GM23338 (cell line): Measurements from ENCODE around the gene TEX30. TPM values are rescaled to one million over a fixed set of nuclear protein-coding genes. Genes with fewer than 3 reads are reported as not detected.

Experiments
- ATAC-seq: fragments of 200-7000 bp; cut with Tn5 transposase; 3 replicates; pipeline ENCODE4 v1.9.1; 2020
- DNase-seq: peaks from one replicate; pipeline ENCODE4 v3.0.0-alpha.2; 2015; ENCODE audit warnings: low spot score
- H2AFZ ChIP-seq: fragments of 200-600 bp; sonication (generic); 2 replicates; pipeline ENCODE4 v1.8.0; 2016; ENCODE audit warnings: antibody characterized with exemption, mild to moderate bottlenecking, moderate library complexity
- H3F3A ChIP-seq: fragments of 200-600 bp; sonication (generic); replicated peaks from 2 replicates; pipeline ENCODE4 v1.8.0; 2017; ENCODE audit warnings: antibody characterized with exemption, mixed run types, low read depth
- H3K27ac ChIP-seq: fragments of 200-600 bp; sonication (generic); 2 replicates; pipeline ENCODE4 v1.6.1; 2016; ENCODE audit warnings: low read depth
- H3K27me3 ChIP-seq: fragments of 200-600 bp; sonication (generic); 2 replicates; pipeline ENCODE4 v1.8.0; 2016; ENCODE audit warnings: mild to moderate bottlenecking, mixed run types, moderate library complexity; ENCODE audit not compliant: insufficient read depth
- H3K36me3 ChIP-seq: fragments of 200-600 bp; sonication (generic); 2 replicates; pipeline ENCODE4 v1.8.0; 2016; ENCODE audit warnings: mild to moderate bottlenecking; ENCODE audit not compliant: insufficient read depth
- H3K4me1 ChIP-seq: fragments of 200-600 bp; sonication (generic); 2 replicates; pipeline ENCODE4 v1.8.0; 2016; ENCODE audit warnings: mild to moderate bottlenecking, moderate library complexity; ENCODE audit not compliant: insufficient read depth
- H3K4me2 ChIP-seq: fragments of 200-600 bp; sonication (generic); 2 replicates; pipeline ENCODE4 v1.7.1; 2017; ENCODE audit warnings: mixed run types
- H3K4me3 ChIP-seq: fragments of 200-600 bp; sonication (generic); 2 replicates; pipeline ENCODE4 v1.6.1; 2016; ENCODE audit warnings: mixed run types
- H3K79me2 ChIP-seq: fragments of 200-600 bp; sonication (generic); replicated peaks from 2 replicates; pipeline ENCODE4 v1.8.0; 2017; ENCODE audit warnings: mild to moderate bottlenecking; ENCODE audit not compliant: insufficient read depth
- H3K9me2 ChIP-seq: fragments of 200-600 bp; sonication (generic); 2 replicates; pipeline ENCODE4 v1.8.0; 2017; ENCODE audit not compliant: insufficient read depth
- H4K20me1 ChIP-seq: fragments of 200-600 bp; sonication (generic); replicated peaks from 2 replicates; pipeline ENCODE4 v1.8.0; 2017; ENCODE audit warnings: mild to moderate bottlenecking; ENCODE audit not compliant: insufficient read depth
- H3K27ac Mint-ChIP-seq: 2 replicates; pipeline ENCODE4 v1.8.0; 2020; ENCODE audit warnings: inconsistent platforms, mild to moderate bottlenecking, moderate library complexity, mixed read lengths
- H3K27me3 Mint-ChIP-seq: 3 replicates; pipeline ENCODE4 v1.8.0; 2022; ENCODE audit warnings: low read depth, mild to moderate bottlenecking, moderate library complexity, mixed read lengths, inconsistent platforms; ENCODE audit not compliant: insufficient read depth, poor library complexity
- H3K36me3 Mint-ChIP-seq: 3 replicates; pipeline ENCODE4 v1.8.0; 2021; ENCODE audit warnings: low read depth, mild to moderate bottlenecking, inconsistent platforms, moderate library complexity, mixed read lengths
- H3K4me1 Mint-ChIP-seq: 3 replicates; pipeline ENCODE4 v1.8.0; 2020; ENCODE audit warnings: mild to moderate bottlenecking, inconsistent platforms, mixed read lengths
- H3K4me3 Mint-ChIP-seq: 3 replicates; pipeline ENCODE4 v1.8.0; 2021; ENCODE audit warnings: moderate library complexity, mild to moderate bottlenecking, inconsistent platforms, mixed read lengths
- H3K9me3 Mint-ChIP-seq: 3 replicates; pipeline ENCODE4 v1.8.0; 2020; ENCODE audit warnings: moderate library complexity, mild to moderate bottlenecking, inconsistent platforms, mixed read lengths
- CREB1 ChIP-seq: fragments of 250-450 bp; sonication (Bioruptor Pico); IDR thresholded peaks from 2 replicates; pipeline ENCODE4 v1.5.0; 2020; ENCODE audit warnings: low read depth, mild to moderate bottlenecking, moderate library complexity
- CTCF ChIP-seq, 2 experiments: fragments of 200-600 bp in 1 of 2; sonication (generic) in 1 of 2; conservative IDR thresholded peaks; 2 replicates each; pipeline versions ENCODE4 v1.5.1 to v1.6.1; 2016 to 2017; ENCODE audit warnings: antibody characterized with exemption in 2 of 2, low read depth in 2 of 2, mild to moderate bottlenecking in 2 of 2, moderate library complexity in 1 of 2
- ETS1 ChIP-seq: IDR thresholded peaks from 2 replicates; pipeline ENCODE4 v1.6.1; 2016; ENCODE audit warnings: antibody characterized with exemption
- EZH2 ChIP-seq: fragments of 200-600 bp; sonication (generic); IDR thresholded peaks from one replicate; pipeline ENCODE4 v1.8.0; 2017; ENCODE audit warnings: antibody characterized with exemption, mild to moderate bottlenecking, low read depth; ENCODE audit not compliant: unreplicated experiment
- EZH2phosphoT487 ChIP-seq: fragments of 200-600 bp; sonication (generic); IDR thresholded peaks from one replicate; pipeline ENCODE4 v1.8.1; 2018; ENCODE audit warnings: antibody characterized with exemption; ENCODE audit not compliant: unreplicated experiment
- JUNB ChIP-seq: IDR thresholded peaks from one replicate; pipeline ENCODE4 v1.6.1; 2016; ENCODE audit warnings: antibody characterized with exemption; ENCODE audit not compliant: unreplicated experiment
- NANOG ChIP-seq: IDR thresholded peaks from 2 replicates; pipeline ENCODE4 v1.6.1; 2016; ENCODE audit warnings: antibody characterized with exemption, borderline replicate concordance
- POLR2AphosphoS5 ChIP-seq: IDR thresholded peaks from 2 replicates; pipeline ENCODE4 v1.6.1; 2016; ENCODE audit warnings: antibody characterized with exemption, low read depth
- REST ChIP-seq: IDR thresholded peaks from one replicate; pipeline ENCODE4 v1.6.1; 2018; ENCODE audit warnings: antibody characterized with exemption; ENCODE audit not compliant: unreplicated experiment
- STAT1 ChIP-seq: IDR thresholded peaks from one replicate; pipeline ENCODE4 v1.6.1; 2016; ENCODE audit warnings: antibody characterized with exemption; ENCODE audit not compliant: unreplicated experiment
- ZNF114 ChIP-seq: fragments of 250-450 bp; sonication (Bioruptor Pico); IDR thresholded peaks from 2 replicates; pipeline ENCODE4 v1.5.0; 2020; ENCODE audit warnings: mild to moderate bottlenecking, moderate library complexity
- ZNF331 ChIP-seq: fragments of 250-450 bp; sonication (Bioruptor Pico); IDR thresholded peaks from 2 replicates; pipeline ENCODE4 v1.5.0; 2020; ENCODE audit warnings: low read depth, mild to moderate bottlenecking, moderate library complexity
- ZNF462 ChIP-seq: fragments of 250-450 bp; sonication (Bioruptor Pico); IDR thresholded peaks from 2 replicates; pipeline ENCODE4 v1.5.0; 2020; ENCODE audit warnings: mild to moderate bottlenecking, moderate library complexity
- polyA plus RNA-seq: library from polyadenylated mRNA; unstranded; fragments of >200 nt; fragmentation: Nextera tagmentation; extraction: Ambion mirVana; gene quantifications from 2 replicates; pipeline ENCODE4 v1.2.1, GENCODE V29; 2016
- total RNA-seq: library from RNA; depleted of rRNA; stranded (reverse); fragments of >200 nt; shearing (Covaris generic); gene quantifications from 2 replicates; pipeline ENCODE4 v1.2.3, GENCODE V29; 2014

TEX30 gene
- total and polyA plus RNA-seq, 2 experiments from 2014 or later, result 6.3 to 28.2 TPM

GRCh38 chr13:102742506-102742905, 31.1 kb downstream of the TEX30 start:
- TF ChIP-seq ZNF114 (CRISPR knock-in tag) (no peak), NANOG (no peak), ZNF462 (CRISPR knock-in tag) (no peak), ETS1 (no peak), POLR2AphosphoS5 (no peak), EZH2phosphoT487 (no peak), ZNF331 (CRISPR knock-in tag) (no peak), JUNB (no peak), EZH2 (no peak), REST (no peak), CREB1 (CRISPR knock-in tag) (no peak), STAT1 (no peak), CTCF (conservative IDR thresholded peaks at IDR 0.05; ENCODE audit: low read depth in 2 of 2) (no peak)
- Mint-ChIP-seq H3K9me3 (peaks cover 8% of the 10 kb centered on the region; the same call in 1 of the 3 replicates), H3K4me1 (no peaks in the 10 kb centered on the region), H3K4me3 (no peak overlapping the region), H3K27me3 (no peaks in the 10 kb centered on the region), H3K27ac (no peak overlapping the region), H3K36me3 (no peaks in the 10 kb centered on the region)
- no peak overlapping the region for H2AFZ ChIP-seq
- no peaks in the 10 kb centered on the region for H3K9me2 ChIP-seq
- DNase-seq (no peak), ATAC-seq (no peak)
- no peaks in the 10 kb centered on the region for H3K79me2 ChIP-seq
- no peaks in the 10 kb centered on the region for H4K20me1 ChIP-seq
- no peak overlapping the region for H3K4me3 ChIP-seq
- H3K27ac ChIP-seq, result no peak overlapping the region
- H3K36me3 ChIP-seq, result no peaks in the 10 kb centered on the region
- no peaks in the 10 kb centered on the region for H3K27me3 ChIP-seq
- H3F3A ChIP-seq, result no peaks in the 10 kb centered on the region
- H3K4me1 ChIP-seq, result no peaks in the 10 kb centered on the region
- no peak overlapping the region for H3K4me2 ChIP-seq
